NCI-H2107 treated with DMSO at 0.1 percent for 48 hours (cell line): ENCODE data around the gene SLC37A1.
A peak's percentile ranks its signal among the peaks of the same experiment; 100 is the strongest.

Experiments used
- DNase-seq: peaks from one replicate; lab custom pipeline; 2025; ENCODE audit not compliant: unreplicated experiment; lab: John Stamatoyannopoulos, UW

SLC37A1 gene

GRCh38 chr21:42542196-42542595 is 28.5 kb downstream of the SLC37A1 start:
- DNase-seq: no peak

DNA sequence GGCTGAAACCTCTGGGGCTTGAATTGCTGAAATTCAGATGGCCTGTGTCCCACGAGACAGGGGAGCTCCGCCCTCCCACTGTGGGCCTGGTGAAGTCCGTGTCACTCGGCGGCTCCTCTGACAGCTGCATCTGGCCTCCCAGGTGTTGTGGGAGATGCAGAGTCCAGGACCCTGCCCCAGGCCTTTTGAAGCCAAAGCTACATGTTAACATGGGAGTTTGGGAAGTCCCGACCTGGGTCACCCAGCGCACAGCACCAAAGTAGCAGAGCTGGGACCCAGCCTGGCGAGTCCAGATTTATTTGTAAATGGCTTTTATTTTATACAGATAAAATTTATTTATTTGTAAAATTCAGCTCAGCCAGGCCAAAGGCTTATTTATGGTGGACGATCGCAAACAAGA is 28.9 kb downstream of the SLC37A1 start:
- DNase-seq: no peak

DNA sequence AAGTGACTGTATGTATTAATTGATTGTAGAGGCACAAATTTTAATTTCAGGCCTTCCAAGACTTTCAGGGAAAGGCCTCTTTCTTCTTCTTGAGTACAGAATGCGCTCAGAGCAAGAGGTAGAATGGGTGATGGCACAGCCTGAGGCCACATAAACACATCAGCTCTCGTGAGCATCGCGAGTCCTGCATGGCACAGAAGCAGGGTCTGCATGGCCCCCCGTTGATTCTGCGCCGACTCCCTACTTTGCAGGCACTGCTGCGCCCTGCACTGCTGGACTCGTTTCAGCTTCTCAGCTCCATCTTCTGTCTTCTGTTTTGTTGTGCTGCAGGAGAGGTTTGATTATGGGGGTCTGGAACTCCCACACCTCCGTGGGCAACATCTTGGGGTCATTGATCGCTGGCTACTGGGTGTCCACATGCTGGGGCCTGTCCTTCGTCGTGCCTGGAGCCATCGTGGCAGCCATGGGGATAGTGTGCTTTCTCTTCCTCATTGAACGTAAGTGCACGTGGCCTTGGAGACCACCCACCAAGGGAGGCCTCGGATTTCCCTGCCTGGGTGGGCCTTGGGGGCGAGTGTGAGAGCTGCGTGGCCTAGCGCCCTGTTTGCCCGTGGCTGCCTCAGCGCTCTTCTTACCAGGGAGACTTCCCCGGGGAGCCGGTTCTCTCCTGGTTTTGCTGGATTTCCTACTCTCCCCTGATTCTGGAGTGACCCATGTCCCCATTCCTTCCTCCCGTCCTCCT is 29.6 kb downstream of the SLC37A1 start:
- DNase-seq: no peak

- DNase-seq: no peak
Measured at GRCh38 chr21:42544544-42544943, 30.9 kb downstream of the SLC37A1 start.

DNA sequence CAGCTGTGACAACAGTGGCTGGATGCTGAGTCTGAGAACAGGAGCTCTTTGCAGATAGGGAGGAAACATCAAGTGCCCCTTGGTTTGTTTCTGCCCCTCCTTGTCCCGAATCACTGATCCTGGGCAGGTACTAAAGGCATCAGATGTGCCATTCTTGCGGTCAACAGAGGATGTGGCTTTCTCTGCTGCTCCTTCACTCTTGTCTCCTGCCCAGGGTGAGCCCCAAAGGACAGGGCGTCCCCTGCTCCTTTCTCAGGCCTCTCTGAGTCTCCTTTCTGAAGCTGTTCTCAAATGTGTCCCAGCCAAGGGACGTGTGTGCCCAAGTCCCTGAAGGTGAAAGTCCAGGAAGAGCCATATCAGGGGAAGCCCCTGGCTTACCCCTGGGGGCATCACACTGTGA is 31.7 kb downstream of the SLC37A1 start:
- no peak for DNase-seq

- no peak for DNase-seq
Measured at GRCh38 chr21:42545745-42546144, 32.1 kb downstream of the SLC37A1 start.

DNA sequence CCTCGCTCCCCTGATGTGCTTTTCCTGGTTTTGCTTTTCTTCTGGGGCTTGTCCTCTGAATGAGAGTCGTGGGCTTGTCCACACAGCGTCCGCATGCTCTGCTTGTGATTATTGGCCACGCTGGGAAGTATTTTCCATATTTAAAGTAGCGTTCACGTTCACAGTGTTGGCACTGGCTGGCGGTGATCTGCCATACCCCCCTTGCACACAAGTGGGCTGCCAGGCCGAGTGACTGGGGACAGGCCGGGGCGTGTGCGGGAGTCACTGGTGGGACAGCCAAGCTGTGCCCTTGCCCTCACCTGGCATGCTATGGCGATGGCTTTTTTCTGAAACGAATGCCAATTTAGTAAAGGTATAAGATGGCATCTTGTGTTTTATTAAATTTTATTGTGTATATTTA is 32.8 kb downstream of the SLC37A1 start:
- DNase-seq: no peak

GRCh38 chr21:42547001-42547905 is 33.6 kb downstream of the SLC37A1 start:
- no peak for DNase-seq

- DNase-seq: no peak
Measured at GRCh38 chr21:42547906-42548365, 34.3 kb downstream of the SLC37A1 start.

DNA sequence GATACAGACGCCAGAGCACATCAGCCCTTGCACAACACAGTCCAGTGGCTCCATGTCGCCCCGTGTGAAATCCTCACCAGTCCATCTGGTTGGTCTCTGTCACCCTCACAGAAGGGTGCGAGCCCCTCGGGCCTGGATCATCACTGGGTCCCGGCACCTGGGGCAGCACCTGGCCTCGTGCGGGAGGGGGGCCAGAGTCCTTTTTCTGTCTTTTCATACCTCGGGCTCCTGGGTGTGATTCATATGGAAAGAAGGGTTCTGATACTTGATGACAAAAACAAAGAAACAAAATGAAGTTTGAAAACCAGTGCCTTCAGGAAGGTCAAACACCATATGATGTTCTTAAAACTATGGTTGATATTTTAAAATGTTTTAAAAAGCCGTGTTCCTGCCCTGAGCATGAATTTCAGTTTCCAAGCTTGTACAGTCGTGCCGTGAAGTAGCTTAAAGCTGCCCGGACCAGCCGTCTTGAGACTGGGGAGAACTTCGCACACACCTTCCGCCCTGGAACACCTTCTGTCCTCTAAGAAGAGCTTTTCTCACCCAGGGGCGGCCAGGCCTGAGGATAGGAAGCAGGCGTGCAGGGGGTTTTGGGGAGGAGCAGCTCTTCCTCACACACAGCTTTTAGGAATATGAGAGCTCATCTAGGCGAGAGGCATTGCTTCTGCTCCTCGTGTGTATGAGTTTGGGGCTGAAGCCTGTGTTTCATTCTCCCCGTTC is 35.2 kb downstream of the SLC37A1 start:
- DNase-seq: no peak

DNA sequence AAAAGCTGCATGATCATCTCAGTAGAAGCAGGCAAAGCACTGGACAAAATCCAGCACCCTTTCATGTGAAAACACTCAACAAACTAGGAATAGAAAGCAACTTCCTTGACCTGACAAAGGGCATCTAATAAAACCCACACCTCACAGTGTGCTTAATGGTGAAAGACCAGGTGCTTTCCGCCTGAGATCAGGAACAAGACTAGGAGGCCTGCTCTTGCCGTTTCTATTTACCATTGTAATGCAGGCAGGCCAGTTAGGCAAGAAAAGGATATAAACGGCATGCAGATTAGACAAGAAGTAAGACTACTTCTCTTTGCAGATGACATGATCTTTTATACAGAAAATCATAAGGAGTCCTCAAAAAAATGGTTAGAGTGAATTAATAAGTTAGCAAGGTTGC is 37.2 kb downstream of the SLC37A1 start:
- peak; percentile 89 for DNase-seq

DNA sequence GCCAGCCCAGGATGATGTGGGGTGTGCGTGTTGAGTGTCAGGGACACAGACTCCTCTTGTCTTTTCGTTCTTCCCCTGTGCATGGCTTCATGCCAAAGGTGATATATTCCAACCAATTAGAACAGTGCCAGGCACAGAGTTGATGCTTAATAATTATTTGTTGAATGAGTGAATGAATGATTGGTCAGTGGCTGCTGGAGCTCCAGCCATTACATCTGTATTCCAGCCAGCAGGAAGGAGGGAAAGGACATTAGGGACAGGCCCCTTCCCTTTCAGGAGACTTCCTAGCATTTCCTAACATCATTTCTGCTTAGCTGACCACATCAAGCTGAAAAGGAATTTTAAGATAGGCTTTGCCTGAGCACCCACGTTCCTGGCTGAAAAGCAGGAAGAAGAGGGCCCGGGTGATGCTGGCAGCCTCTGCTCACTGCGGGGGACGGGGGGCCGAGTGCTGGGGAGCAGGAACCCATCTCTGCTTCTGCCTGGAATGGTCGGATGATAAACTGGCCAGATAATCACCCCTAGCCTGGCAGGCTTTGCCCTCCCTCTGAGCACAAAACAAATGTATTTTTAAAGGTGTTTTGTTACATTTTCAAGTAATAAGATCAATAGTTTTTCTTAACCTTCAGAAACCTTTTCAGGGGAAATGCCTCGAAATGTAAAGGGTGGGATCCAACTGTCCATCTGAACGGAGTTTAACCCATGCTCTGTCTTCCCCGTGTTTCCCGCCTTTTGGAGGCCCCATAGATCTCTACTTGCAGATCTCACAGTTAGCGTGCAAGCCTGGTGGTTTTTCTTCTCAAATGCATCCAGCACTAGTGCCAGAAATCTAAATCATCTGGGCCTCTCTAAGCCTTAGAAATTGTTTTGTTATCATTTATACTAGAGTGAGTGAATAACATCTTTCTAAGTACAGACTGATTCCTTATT is 39.0 kb downstream of the SLC37A1 start:
- DNase-seq: no peak

GRCh38 chr21:42553435-42553834 is 39.8 kb downstream of the SLC37A1 start:
- DNase-seq: peak; percentile 75

GRCh38 chr21:42554251-42554961 is 40.8 kb downstream of the SLC37A1 start:
- DNase-seq: no peak

GRCh38 chr21:42555756-42556438 is 42.2 kb downstream of the SLC37A1 start:
- no peak for DNase-seq

DNA sequence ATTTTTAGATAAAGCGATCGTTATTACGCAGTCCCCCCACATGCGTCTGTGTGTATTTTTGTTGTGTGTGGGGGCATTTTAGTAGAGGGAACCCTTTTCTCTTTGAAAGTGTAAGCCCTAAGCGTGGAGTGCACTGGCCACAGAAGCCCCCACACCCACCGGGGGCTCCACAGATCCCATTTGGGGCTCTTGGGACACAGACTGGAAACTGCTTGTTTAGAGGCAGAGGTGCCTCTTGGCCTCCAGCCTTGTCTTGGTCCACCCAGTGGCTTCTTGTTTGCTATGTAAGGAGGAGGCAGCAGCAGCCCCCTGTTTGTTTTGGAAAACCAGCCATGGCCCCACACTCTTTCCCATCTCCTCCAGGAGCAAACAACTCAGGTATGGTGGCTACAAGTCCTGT is 42.8 kb downstream of the SLC37A1 start:
- no peak for DNase-seq

DNA sequence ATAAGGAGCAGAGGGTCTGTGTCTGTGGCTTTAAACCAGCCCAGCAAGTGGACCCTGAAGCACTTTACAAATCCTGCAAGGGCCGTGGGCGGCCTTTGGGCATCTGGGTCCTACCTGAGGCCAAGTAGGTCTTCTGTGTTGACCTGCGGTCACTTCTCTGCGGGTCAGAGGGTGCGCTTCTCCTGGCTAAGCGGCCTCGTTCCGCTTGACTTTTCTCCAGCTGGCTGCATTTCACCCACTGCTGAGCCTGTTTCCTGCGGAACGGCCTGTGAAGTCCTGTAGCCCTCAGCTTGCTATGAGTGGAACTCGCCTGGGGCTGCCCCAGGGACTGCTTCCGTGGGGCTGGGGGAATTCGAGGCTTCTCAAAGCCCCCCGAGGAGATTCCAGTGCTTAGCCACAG is 43.3 kb downstream of the SLC37A1 start:
- no peak for DNase-seq

- no peak for DNase-seq
Measured at GRCh38 chr21:42557420-42557819, 43.8 kb downstream of the SLC37A1 start.

DNA sequence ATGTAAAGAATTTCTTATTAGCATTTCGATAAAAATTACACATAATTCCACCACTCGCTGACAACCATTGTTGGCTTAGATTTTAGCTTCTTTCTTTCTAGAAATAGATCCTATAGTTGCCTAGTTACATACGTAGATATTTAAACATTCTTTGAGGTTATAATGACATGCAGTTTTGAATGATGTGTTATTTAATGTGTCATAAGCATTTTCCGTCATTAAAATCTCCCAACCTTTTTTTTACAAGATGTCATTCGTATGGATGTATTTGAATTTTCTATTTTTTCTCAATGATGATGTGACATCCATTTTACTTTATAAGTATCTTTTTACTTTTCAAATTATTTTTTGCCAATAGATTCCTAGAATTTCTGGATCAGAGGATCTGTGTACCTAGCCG is 44.7 kb downstream of the SLC37A1 start:
- no peak for DNase-seq
